HT-29 (cell line): ENCODE measurements around the gene RNF220. TPM values are rescaled to one million over a fixed set of nuclear protein-coding genes. Genes with fewer than 3 reads are reported as not detected.

Experiments
- DNase-seq: peaks from one replicate; pipeline ENCODE4 v3.0.0-alpha.2; 2015; ENCODE audit warnings: low spot score
- total RNA-seq: library from RNA; depleted of rRNA; stranded (reverse); fragments of >200 nt; shearing (Covaris generic); gene quantifications from 2 replicates; pipeline ENCODE4 v1.2.3, GENCODE V29; 2014; rRNA removed

Gene RNF220
- 148 and 152 TPM in 2 replicates for total RNA-seq

- peak; percentile 73 for DNase-seq
Observed at GRCh38 chr1:44405031-44405797, at the start of gene RNF220. TSS of gene RNF220 (plus strand) at chr1:44405255.

- no peak for DNase-seq
Observed at GRCh38 chr1:44355582-44356305, 49.3 kb upstream of the RNF220 start.

- DNase-seq, result no peak
Observed at GRCh38 chr1:44357710-44358109, 47.3 kb upstream of the RNF220 start.

GRCh38 chr1:44359234-44359935 lies 45.7 kb upstream of the RNF220 start:
- no peak for DNase-seq

- DNase-seq, result peak; percentile 45
Observed at GRCh38 chr1:44361478-44361877, 43.6 kb upstream of the RNF220 start.

GRCh38 chr1:44366371-44366975 lies 38.6 kb upstream of the RNF220 start:
- no peak for DNase-seq

GRCh38 chr1:44367944-44368343 lies 37.1 kb upstream of the RNF220 start:
- no peak for DNase-seq

- no peak for DNase-seq
Observed at GRCh38 chr1:44368471-44369151, 36.4 kb upstream of the RNF220 start.

GRCh38 chr1:44371206-44371605 lies 33.8 kb upstream of the RNF220 start:
- no peak for DNase-seq

- no peak for DNase-seq
Observed at GRCh38 chr1:44375547-44375946, 29.5 kb upstream of the RNF220 start.

GRCh38 chr1:44377925-44378784 lies 26.9 kb upstream of the RNF220 start:
- peak; percentile 57 for DNase-seq

- no peak for DNase-seq
Observed at GRCh38 chr1:44380666-44381177, 24.3 kb upstream of the RNF220 start.

GRCh38 chr1:44388551-44388950 lies 16.5 kb upstream of the RNF220 start:
- no peak for DNase-seq

GRCh38 chr1:44389437-44389836 lies 15.6 kb upstream of the RNF220 start:
- no peak for DNase-seq

GRCh38 chr1:44390277-44390676 lies 14.8 kb upstream of the RNF220 start:
- DNase-seq, result no peak

- DNase-seq, result no peak
Observed at GRCh38 chr1:44401256-44402228, 3.5 kb upstream of the RNF220 start.

- no peak for DNase-seq
Observed at GRCh38 chr1:44405798-44406736, 1.0 kb downstream of the RNF220 start.
